Measurements from ENCODE around the gene CSF1.
A peak's percentile ranks its signal among the peaks of the same experiment; 100 is the strongest.

The CSF1 gene

DNA sequence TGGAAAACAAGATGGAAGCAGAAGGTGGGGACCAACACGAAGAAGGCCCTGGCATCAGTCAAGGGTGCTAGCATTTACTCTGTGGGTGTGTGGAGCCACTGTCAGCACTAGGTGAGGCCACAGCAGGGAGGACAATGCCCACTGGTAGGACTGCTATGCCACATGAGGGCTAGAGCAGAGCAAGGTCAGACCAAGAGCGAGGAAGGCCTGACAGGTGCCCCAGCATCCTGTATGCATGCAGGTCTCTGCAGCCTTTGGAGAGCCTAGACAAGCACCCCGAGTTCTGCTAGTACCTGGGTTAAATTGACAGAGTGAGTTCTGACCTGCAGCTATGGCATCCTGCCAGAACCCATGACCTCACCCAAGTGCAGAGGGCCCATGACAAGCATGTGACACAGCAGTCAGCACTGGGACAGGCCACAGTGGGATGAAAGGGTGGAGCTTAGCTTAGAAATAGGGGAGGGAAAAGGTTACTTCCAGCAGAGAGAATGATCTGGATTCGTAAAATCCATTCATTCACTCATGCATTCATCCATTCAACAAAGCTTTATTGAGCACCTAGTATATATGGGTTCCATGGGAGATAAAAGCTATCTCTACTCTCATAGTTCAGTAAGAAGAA lies 9.0 kb upstream of the CSF1 start:
- no peak for DNase-seq

DNA sequence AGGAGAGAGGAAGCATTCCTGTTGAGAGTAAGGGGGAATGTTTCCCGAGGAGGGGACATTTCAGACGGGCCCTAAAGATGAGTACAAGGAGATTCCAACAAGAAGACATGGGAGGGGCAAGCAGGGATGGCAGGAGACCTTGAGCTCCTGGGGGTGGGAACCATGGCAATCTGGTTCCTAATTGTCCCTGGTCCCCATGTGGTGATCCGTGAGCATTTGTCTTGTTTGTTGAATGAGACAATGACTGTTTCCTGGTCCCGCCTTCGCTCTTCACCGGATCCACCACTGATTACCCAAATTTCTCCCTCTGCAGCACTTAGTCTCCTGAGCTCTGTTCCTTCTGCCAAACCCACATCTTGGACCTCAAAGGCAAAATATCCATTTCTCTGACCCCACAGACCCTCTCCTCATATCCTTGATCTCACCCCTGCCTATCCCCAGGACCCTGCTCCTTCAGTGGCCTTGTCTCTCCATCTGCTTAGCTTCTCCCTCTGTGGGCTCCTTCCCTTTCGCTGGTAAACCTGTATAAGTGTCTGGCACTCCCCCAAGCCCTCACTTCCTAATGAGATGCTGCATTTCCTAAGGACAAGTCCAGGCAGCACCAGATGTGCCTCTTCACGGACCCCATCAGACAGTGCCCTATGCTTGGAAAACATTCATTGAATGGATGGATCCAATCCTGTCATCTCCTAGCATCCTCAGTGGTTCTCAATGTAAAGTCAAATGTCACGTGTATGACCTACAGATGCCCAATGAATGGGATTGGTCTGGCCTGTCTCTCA lies 8.3 kb upstream of the CSF1 start:
- no peak for DNase-seq

DNA sequence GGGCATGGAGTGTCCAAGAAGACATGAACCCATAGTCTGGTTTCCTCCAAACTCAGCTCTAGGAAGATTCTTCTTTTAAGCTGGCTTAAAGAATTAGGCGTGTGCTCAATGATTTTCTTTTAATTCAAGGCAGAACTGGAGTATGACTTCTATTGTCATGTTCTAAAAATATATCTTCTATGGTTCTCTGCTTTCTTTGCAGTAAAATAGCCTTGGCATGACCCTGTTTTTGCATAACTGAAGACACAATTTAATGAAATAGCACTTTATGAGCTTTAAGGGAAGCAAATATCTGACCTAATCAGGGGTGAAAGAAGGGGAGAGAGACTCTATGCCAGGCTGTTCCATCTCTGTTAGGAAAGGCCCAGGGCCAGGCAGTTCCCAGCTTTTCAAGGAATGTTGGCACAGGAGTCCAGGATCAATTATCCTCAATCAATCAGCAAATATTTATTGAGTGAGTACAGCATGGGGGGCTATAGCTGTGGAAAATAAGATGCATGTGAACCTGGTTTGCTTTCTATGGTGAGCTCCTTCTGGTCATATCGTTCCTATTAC lies 7.2 kb upstream of the CSF1 start:
- DNase-seq = no peak

DNA sequence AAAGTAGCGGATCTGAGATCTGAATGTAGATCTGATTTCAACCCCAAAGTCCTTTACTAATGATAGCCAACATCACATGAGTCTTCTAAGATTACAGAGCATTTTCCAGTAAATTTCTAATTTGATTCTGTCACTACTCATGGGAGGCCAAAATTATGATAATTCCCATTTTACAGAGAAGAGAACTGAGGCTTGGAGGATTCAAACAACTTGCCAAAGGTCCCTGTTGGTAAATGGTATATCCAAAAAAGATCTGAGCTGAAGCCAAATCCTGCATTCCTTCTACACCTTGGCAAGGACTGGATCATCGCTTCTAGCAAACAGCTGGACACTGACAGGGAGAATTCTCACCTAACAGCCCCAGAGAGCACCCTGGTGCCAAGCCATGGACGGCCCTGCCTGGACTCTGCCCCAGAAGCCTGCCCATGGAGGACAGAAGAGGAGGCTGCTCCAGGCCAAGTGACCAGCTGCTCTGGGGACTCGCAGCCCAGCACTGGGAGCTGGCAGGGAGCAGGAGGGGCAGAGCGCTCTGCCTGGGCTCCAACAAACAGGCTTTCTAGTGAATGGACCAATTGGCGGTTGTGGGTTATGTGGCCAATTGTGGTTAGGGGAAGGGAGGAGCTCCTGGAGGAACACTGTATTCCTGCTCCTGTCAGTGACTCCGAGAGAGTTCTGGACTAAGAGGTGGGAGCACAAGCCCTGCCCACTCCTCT lies 6.4 kb upstream of the CSF1 start:
- DNase-seq = no peak

DNA sequence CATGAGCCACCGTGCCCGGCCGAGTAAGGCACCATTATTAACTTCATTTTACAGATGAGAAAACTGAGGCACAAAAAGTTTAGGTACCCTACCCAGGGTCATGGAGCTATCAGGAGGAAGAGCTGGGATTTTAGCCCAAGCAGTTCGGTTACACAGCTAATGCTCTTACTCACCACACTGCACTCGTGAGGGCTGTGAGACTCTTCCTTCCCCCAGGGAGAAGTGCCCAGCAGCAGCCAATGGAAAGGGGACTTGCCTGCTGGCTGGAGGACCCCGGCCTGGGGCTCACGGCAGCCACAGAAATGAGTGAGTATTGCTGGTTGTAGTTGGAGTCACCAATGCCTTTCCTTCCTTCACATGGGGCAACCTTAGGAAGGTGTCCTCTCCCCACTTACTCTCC lies 5.2 kb upstream of the CSF1 start:
- DNase-seq = no peak

DNA sequence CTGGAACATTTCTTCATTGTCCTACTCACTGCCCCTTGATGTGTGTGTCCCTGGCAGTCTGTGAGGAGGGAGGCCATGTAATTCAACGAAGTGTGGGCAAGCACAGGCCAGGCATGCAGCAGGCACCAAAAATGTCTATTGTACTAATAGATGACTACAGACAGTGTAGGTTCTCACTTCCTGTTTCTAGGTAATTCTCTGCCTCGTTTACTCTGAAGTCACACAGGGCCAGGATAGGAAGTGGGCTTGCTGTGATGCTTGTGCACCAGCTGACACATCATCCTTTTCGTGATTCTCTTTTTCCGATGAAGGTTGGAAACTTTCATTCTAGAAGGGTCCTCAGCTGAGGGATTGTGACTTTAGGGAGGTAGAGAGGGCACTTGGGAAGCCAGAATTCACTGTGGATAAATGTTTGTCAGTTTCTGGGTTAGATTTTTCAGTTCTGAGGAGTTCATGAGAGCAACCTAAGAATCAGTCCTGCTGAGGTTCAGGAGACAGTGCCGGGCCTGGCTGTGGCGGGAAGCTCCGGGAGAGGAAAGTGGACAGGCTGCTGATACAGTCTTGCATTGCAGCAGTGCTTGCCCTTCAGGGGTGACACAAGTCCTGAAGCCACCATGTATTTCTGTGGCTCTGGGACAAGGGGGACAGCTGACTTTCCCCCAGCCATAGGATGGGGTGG lies 4.3 kb upstream of the CSF1 start:
- DNase-seq = no peak

DNA sequence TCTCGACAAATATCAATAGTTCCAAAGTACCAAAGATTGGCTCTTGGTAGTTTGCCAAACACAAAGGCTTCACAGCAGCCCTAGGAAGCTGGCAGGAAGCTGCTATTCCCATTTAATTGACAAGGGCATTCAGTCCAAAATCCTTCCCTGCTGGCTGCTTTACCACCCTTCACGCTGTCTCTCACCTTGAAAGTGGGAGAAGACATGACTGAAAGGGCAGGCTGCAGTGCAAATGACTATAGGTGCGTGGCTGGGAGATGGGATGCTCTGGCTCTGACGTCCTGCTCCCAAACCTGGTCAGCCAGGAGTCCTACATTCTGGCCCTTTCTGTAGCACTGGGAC lies 3.8 kb upstream of the CSF1 start:
- DNase-seq = no peak

DNA sequence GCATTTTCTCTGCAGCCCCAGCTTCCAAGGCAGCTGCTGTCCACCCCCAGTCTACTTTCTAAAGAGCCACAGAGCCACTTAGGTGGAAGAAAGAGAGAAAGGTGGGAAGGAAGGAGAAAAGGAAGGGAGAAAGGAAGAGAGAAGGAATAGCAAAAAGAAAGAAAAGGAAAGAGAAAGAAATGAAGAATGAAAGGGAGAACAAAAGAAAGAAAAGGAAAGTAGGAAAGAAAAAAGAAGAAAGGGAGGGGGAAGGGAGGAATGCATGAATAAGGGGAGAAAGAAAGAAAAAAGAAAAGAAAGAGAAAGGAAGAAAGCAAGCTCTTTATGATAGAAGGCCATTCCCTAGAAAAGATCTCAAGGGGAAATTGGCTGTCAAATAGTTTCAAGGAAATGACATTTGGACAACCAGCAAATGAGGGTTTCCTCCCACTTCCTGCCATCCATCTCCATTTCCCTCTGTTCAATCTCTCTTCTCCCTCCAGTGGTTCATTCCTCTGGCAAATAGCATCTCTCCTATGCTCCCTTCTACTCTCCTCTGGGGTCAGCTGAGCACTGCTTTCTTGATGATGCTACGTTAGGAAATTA lies 3.4 kb upstream of the CSF1 start:
- DNase-seq = no peak

DNA sequence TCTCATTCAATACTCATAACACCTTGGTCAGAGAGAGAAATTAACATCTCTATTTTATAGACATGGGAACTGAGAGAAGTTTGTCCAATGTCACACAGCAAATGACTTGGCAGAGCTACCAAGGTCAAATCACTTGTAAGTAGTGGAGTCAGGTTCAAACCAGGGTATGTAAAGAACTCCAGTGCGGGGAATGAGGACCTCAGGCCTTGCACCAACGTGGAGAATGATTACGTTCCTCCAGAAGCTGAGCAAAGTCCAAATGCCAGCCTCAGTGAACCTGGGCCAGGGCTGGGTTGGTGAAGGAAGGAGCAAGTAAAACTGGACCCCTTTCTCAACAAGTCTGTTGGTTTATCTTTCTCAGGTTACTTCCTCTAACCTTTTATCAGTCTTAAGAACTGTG lies 1.8 kb upstream of the CSF1 start:
- DNase-seq = no peak

DNA sequence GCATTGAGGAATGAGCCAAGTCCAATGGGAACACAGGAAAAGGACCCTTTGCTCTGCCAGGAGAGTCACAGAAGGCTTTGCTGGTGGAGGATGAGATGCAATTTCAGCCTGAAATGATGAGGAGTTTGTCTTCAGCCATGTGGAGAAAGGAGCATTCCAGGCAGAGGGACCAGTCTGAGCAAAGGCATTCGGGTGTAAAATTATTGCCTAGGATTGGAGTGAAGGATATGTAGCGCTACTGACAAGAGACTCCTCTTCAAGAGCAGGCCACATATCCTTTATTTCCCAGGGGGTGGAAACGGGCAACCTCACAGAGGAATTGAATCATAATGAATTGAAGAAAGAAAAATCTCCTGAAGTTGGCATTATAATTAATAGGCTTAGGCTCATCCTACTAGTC lies 1.1 kb upstream of the CSF1 start:
- no peak for DNase-seq

DNA sequence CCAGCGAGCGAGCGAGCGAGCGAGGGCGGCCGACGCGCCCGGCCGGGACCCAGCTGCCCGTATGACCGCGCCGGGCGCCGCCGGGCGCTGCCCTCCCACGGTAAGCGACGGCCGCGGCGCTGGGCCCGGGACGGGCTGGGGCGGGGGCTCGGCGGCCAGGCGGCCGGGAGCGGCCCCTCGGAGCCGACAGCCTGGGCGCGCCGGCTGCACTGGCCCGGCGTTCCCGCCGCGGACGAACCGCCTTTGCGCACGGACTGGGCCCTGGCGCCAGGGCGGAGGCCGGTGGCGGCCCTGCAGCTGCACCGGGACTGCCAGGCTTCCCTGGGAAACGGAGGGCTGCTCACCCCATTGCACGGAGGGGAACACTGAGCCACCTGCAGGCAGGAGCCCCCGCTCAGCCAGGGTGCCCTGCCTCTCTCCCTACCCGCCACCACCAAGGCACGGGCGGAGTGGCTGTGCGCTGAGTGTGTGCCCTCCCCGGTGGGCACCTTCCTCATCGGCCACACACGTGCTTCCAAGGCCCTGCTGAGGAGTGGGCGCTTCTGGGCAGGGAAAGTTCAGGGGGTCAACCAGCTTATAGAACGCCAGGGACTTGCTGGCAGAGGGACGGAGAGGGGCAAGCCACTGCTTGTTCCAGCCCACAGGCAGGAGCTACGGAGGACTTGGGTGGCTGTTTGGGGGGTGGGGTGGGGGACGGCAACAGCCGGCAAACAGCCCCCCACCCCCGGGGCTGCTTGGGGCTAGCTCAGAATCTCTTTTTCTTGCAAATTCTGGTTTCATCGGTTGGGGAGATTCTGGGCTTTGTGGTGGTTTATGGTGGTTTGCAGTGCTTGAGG lies 532 bp downstream of the CSF1 start:
- no peak for DNase-seq

DNA sequence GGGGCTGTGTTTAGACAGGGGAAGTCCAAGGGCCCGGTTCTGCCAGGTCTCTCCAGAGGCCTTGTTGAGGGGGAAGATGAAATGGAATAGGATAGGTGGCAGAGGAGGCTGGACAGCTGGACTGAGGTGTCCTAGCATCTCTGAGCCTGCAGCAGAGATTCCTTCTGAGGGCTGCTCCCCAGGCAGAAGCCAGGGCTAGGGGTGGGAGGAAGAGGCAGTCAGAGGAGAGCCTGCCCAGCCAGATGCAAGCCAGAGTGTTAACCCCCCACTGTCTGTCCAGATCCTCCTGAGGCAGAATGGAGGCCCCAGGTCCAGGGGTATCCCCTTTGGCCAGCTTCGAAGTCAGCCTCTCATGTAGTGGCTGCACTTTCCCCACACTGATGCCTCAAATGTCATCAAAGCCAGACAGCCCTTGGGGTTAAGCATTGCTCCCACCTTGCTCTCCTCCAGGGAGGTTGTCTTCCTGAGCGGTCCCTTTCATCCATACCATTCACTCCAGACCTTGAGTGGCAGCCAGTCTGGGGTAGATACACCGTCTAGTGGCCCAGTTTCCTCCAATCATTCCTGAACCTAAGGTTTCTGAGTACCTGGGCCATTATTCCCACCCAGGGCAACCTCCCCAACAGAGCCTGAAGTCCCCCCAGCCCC lies 1.7 kb downstream of the CSF1 start:
- DNase-seq = no peak

DNA sequence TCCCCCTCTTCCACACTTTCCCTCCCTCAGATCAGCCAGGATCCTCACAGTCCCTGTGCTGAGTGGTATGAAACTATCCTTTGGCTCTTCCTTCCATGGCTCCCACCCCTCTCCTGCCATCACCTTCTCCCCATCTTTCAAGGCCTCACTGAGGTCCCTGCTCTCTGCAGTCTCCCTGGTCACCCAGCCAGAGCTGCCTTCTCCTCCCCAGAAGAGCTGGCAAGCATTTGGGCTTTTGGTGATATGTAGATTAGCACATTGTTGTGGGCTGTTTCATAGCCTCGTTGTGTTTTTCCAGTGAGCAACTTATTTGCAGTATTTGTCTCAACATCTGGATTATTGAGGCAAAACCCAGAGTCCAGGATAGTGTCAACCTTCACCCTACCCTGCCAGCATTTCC lies 2.2 kb downstream of the CSF1 start:
- no peak for DNase-seq

DNA sequence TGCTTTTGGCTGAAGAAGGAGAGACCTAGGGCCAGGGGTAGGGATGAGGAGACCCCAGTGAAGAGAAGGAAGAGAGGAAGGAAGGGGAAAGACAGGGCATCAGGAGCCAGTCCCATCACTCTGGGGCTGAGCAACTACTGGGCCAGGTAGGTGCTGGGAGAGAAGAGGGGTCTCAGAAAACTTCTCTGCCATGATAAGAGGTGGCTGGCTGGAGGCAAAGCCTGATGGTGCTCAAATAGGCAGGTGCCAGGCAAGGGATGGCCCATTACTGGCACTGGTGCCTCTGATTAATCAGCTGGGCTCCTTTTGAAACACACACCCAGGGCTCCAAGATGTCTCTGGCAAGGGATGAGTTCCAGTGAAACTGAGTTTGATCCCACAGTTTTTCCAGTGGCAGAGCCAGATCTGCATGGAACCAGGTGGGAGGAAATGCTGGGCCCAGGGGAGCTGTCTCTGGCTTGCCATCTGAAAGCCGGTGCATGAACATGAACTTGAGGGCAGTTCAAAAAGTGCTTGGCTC lies 2.8 kb downstream of the CSF1 start:
- DNase-seq = no peak

DNA sequence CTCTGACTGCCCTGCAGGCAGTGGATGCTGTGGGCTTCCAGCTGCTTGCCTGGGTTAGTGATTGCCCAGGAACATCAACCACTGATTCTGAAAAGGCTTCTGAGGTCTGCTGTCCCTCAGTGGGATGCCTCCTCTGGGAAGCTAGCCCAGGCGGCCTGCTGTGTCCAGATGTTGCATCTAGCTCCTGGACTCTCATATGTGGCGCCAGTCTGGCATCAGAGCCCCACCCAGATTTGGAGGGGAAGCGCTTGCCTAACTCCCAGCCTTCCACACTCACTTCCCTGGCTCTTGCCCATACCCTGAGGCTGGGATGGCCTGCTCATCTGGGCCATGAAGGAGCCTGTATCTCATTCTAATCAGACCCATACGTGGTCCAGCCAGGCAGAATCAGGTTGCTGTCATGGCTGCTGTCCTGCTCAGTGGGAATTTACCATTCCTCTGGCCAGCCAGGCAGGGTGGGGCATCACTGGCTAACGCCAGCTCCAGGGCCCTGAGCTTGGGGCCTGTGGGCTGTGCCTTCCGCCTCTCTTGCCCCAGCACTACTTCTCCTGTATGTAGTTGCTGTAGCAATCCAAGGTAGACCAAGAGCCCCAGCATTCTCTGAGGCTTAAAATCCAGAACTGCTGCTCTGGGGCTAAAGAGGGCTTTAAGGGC lies 4.1 kb downstream of the CSF1 start:
- no peak for DNase-seq

DNA sequence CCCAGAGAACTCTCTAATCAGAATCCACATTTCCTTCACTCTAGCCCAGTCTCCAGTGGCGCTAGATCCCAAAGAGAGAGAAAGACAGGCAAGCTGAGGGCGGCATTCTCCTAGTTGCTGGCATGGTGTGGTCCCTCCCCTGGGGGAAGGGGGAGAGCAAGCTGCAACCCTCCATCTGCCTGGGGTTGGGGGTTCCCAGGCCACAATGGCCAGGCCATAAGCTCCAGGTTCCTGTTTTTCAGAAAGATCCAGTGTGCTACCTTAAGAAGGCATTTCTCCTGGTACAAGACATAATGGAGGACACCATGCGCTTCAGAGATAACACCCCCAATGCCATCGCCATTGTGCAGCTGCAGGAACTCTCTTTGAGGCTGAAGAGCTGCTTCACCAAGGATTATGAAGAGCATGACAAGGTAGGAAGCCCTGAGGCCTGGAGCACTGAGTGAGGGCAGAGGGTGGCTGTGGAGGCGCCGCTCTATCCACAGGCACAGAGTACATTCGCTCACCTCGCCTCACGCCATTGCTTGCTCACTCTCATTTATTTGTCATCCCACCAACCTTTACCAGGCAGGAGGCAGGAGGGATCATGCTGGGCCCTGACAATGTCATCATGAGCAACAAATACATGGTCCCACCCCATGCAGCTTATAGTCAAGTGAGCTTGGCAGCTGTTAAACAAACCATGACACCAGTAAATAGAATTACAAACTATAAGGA lies 6.6 kb downstream of the CSF1 start:
- peak; percentile 60 for DNase-seq

DNA sequence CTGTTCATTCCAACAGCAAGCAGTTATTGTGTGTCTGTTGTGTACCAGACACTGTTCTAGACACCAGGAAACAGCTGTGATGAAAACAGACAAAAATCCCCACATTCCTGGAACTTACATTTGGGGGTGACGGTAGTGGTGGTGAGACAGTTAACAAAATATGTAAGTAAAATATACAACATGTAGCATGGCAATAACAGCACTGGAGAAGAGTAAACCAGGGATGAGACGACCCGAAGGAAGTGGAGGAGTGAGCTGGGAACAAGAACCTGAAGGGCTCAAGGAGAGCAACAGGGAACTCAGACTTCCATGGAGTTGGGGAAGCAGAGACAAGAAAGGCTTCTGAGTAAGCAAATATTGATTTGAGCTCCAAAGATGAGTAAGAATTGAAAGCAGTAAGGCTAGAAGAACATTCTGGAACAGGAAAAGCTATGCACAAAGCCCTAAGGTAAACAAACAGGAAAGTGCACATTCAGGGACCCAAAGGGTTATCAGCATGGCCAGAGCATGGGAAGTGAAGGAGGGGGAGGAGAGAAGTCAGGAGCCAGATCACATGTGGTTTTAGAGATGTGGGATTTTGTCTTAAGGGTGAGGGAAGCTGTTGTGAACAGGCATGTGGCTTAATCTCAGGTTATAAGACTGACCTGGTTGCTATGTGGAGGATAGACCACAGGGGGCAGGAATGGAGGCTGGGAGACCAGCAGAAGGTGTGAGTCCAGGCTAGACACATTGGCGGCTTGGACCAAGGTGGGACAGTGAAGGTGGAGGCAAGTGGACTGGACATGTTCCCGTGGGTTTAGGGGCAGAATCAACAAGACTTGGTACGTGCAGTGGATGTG lies 7.3 kb downstream of the CSF1 start:
- no peak for DNase-seq

DNA sequence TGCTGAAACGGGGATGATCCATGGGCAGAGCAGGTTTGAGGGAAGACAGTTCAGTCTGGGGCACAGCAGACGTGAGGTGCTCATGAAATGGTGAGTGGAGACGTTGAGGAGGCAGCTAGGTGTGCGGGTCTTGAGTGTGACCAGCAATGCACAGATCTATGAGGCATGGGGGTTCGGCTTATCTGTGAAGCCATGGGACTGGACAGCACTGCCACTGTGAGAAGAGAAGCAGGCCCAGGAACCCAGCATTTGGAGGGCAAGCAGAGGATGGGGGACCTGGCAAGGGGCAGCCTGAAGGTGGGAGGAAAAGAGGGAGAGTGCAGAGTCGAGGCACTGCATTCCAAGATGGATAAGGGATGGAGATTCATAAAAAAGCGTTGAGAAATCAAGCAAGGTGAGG lies 8.0 kb downstream of the CSF1 start:
- no peak for DNase-seq

DNA sequence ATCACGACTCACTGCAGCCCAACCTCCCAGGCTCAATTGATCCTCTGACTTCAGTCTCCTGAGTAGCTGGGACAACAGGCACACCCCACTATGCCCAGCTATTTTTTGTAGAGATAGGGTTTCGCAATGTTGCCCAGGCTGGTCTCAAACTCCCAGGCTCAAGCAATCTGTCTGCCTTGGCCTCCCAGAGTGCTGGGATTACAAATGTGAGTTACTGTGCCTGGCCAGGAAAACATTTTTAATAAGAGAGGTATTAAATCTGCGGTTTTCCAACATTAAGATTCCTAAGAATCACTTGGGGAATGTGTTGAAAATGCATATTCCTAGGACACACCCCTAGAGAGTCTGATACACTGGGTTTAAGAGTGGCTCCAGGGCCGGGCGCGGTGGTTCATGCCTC lies 8.7 kb downstream of the CSF1 start:
- no peak for DNase-seq
